ENCODE results near the gene OOSP1. TPM values are rescaled to one million over a fixed set of nuclear protein-coding genes. Genes with fewer than 3 reads are reported as not detected.

The OOSP1 gene
- total and polyA plus RNA-seq, 2 of the 8 experiments (the other 6 are each of a cell fraction or from before 2014, with no cell fraction given): not detected

GRCh38 chr11:59938718-59939117 lies 486 bp downstream of the OOSP1 start:
- Histone ChIP-seq H3K4ac (replicated peaks; ENCODE audit: insufficient read length, low read depth, low read length) (no peak overlapping the region), H2BK120ac (replicated peaks; ENCODE audit: low read depth, low read length) (no peak overlapping the region), H3K4me3 (ENCODE audit: extremely low read depth in 1 of 4, insufficient read depth in 2 of 4, low read depth in 3 of 4, low read length in 4 of 4) (no peak overlapping the region), H2BK5ac (ENCODE audit: low read depth, low read length) (no peak overlapping the region), H2BK15ac (ENCODE audit: low read length) (no peak overlapping the region), H2BK20ac (ENCODE audit: low read length) (no peak overlapping the region), H3K18ac (ENCODE audit: extremely low read depth, low read length) (no peak overlapping the region), H4K8ac (ENCODE audit: extremely low read depth, insufficient read depth, low read length) (no peak overlapping the region), H4K5ac (ENCODE audit: insufficient read length, low read depth, low read length) (no peak overlapping the region), H3K56ac (replicated peaks; ENCODE audit: insufficient read length, low read depth, low read length) (no peak overlapping the region), H2AK5ac (ENCODE audit: low read depth, low read length) (no peak overlapping the region), H3K23me2 (ENCODE audit: low read depth, low read length) (no peaks in the 10 kb centered on the region), H3K9ac (replicated peaks in 1 of 4; ENCODE audit: extremely low read depth in 1 of 4, low read depth in 3 of 4, low read length in 3 of 4) (no peak overlapping the region), H3K36me3 (ENCODE audit: control insufficient read depth in 2 of 4, insufficient read depth in 4 of 4, low read length in 3 of 4) (no peaks in the 10 kb centered on the region), H3K14ac (ENCODE audit: insufficient read length) (no peak overlapping the region), H3K23ac (ENCODE audit: insufficient read length) (no peak overlapping the region), H2BK12ac (ENCODE audit: low read depth, low read length) (no peak overlapping the region), H3K27me3 (replicated peaks in 1 of 4; ENCODE audit: control insufficient read depth in 3 of 4, extremely low read depth in 1 of 4, insufficient read depth in 3 of 4, low read length in 3 of 4) (no peaks in the 10 kb centered on the region), H2AFZ (ENCODE audit: low read length) (no peak overlapping the region), H3K4me1 (replicated peaks in 1 of 4; ENCODE audit: control insufficient read depth in 3 of 4, insufficient read depth in 4 of 4, low read length in 3 of 4) (no peaks in the 10 kb centered on the region), H3K27ac (ENCODE audit: low read depth, low read length) (no peak overlapping the region), H4K91ac (replicated peaks; ENCODE audit: insufficient read length, low read length) (no peak overlapping the region), H3K79me1 (ENCODE audit: low read depth, low read length) (no peaks in the 10 kb centered on the region), H3K79me2 (ENCODE audit: control insufficient read depth in 1 of 2, insufficient read depth in 2 of 2, low read length in 2 of 2) (no peaks in the 10 kb centered on the region), H3K4me2 (ENCODE audit: insufficient read depth in 1 of 2, low read depth in 2 of 2, low read length in 2 of 2) (no peak overlapping the region), H4K20me1 (replicated peaks in 1 of 2; ENCODE audit: control insufficient read depth in 1 of 2, insufficient read depth in 2 of 2, low read length in 2 of 2) (no peaks in the 10 kb centered on the region), H3K9me3 (ENCODE audit: insufficient read depth in 2 of 2, low read depth in 1 of 2, low read length in 1 of 2) (no peaks in the 10 kb centered on the region)
- TF ChIP-seq RAD21 (IDR thresholded peaks at IDR 0.05 in 1 of 2, conservative IDR thresholded peaks at IDR 0.05 in 1 of 2; ENCODE audit: low read depth in 2 of 2, low read length in 2 of 2): no peak
- TF ChIP-seq NRF1 (IDR thresholded peaks at IDR 0.05; ENCODE audit: low read depth, low read length): no peak
- TF ChIP-seq, protein P1, sequence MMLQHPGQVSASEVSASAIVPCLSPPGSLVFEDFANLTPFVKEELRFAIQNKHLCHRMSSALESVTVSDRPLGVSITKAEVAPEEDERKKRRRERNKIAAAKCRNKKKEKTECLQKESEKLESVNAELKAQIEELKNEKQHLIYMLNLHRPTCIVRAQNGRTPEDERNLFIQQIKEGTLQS (IDR thresholded peaks at IDR 0.05; ENCODE audit: insufficient read depth, low read depth, low read length): no peak
- no peak for TF ChIP-seq RNF2 (IDR thresholded peaks at IDR 0.05; ENCODE audit: borderline replicate concordance, low read depth, low read length, missing control alignments, poor library complexity, severe bottlenecking)
- no peak for TF ChIP-seq TBP (IDR thresholded peaks at IDR 0.05; ENCODE audit: low read depth, low read length)
- TF ChIP-seq PHF8 (conservative IDR thresholded peaks at IDR 0.05; ENCODE audit: low read depth, low read length): no peak
- POLR2A ChIA-PET (ENCODE audit: partially characterized antibody): no interaction called here
- FAIRE-seq (no peak), DNase-seq (ENCODE audit: low read depth in 1 of 2, low spot score in 2 of 2) (no peak)
- CTCF ChIA-PET (ENCODE audit: partially characterized antibody): interaction anchor here (1.2 kb wide), 1 partner anchor 20 kb away, joined by 5 read pairs; no protein-coding TSS in a partner anchor
- 95% methylated on average over 3 of the region's 3 CpGs; no CpG with 5 or more reads in 1 of the 2 experiments for WGBS, 2 experiments (ENCODE audit: extremely low coverage in 1 of 2, insufficient coverage in 1 of 2, insufficient read length in 1 of 2, insufficient replicate concordance in 2 of 2, low coverage in 1 of 2, low lambda C conversion rate in 2 of 2, missing lambda C conversion rate in 1 of 2)

All from H1 (cell line).